GM12878 (cell line): ENCODE data around the gene NOD2. TPM values are rescaled to one million over a fixed set of nuclear protein-coding genes. Genes with fewer than 3 reads are reported as not detected.
A peak's percentile ranks its signal among the peaks of the same experiment; 100 is the strongest.

Source experiments
- CREB1 ChIP-seq: IDR thresholded peaks from 2 replicates; pipeline ENCODE4 v1.6.1; 2012; ENCODE audit warnings: low read depth, mild to moderate bottlenecking, inconsistent platforms
- EED ChIP-seq: sonication (generic); IDR thresholded peaks from 2 replicates; pipeline ENCODE4 v1.6.1; 2016; ENCODE audit warnings: antibody characterized with exemption, low read depth
- EP300 ChIP-seq, 2 experiments: fragments of 150-350 bp in 1 of 2; IDR thresholded peaks; 2 replicates each; pipeline ENCODE4 v1.6.1; 2011 to 2012; ENCODE audit warnings: low read depth in 2 of 2, low read length in 2 of 2, borderline replicate concordance in 1 of 2, improper control_type of control experiment in 1 of 2, inconsistent platforms in 1 of 2; ENCODE audit not compliant: control insufficient read depth in 1 of 2
- FOS ChIP-seq: IDR thresholded peaks from 3 replicates; pipeline ENCODE4 v1.6.1; 2011; ENCODE audit warnings: borderline replicate concordance; ENCODE audit not compliant: insufficient read length; ENCODE audit errors: extremely low read depth
- HDAC2 ChIP-seq: fragments of 200-600 bp; sonication (generic); IDR thresholded peaks from 2 replicates; pipeline ENCODE4 v1.6.1; 2017
- IKZF2 ChIP-seq, 2 experiments: fragments of 450-650 bp; IDR thresholded peaks; 2 replicates each; pipeline ENCODE4 v1.6.1; 2017; ENCODE audit warnings: mild to moderate bottlenecking in 2 of 2, moderate library complexity in 2 of 2
- MEF2A ChIP-seq: IDR thresholded peaks from 2 replicates; pipeline ENCODE4 v1.6.1; 2011; ENCODE audit warnings: low read depth, mild to moderate bottlenecking, low read length, moderate library complexity; ENCODE audit not compliant: insufficient read depth
- MEF2B ChIP-seq: fragments of 450-650 bp; IDR thresholded peaks from 2 replicates; pipeline ENCODE4 v1.6.1; 2018; ENCODE audit warnings: mild to moderate bottlenecking, moderate library complexity; ENCODE audit not compliant: partially characterized antibody, poor library complexity, severe bottlenecking
- MTA3 ChIP-seq: IDR thresholded peaks from 2 replicates; pipeline ENCODE4 v1.6.1; 2012; ENCODE audit warnings: low read length, inconsistent platforms, borderline replicate concordance
- NR2C1 ChIP-seq: fragments of 450-650 bp; IDR thresholded peaks from 2 replicates; pipeline ENCODE4 v1.6.1; 2017; ENCODE audit warnings: antibody characterized with exemption, mild to moderate bottlenecking, moderate library complexity
- NR2F1 ChIP-seq: fragments of 450-650 bp; conservative IDR thresholded peaks from 2 replicates; pipeline ENCODE4 v1.6.1; 2017; ENCODE audit warnings: mild to moderate bottlenecking
- POLR2A ChIP-seq: IDR thresholded peaks from 2 replicates; pipeline ENCODE4 v1.6.1; 2011; ENCODE audit warnings: low read depth, mild to moderate bottlenecking, low read length
- POU2F2 ChIP-seq: IDR thresholded peaks from 3 replicates; pipeline ENCODE4 v1.6.1; 2011; ENCODE audit warnings: low read depth, mild to moderate bottlenecking, low read length, borderline replicate concordance
- RAD51 ChIP-seq: fragments of 450-650 bp; IDR thresholded peaks from 2 replicates; pipeline ENCODE4 v1.6.1; 2016; ENCODE audit warnings: moderate library complexity, mild to moderate bottlenecking, inconsistent platforms
- RBBP5 ChIP-seq: fragments of 200-600 bp; sonication (generic); conservative IDR thresholded peaks from 2 replicates; pipeline ENCODE4 v1.6.1; 2016
- SUZ12 ChIP-seq: fragments of 200-600 bp; sonication (generic); IDR thresholded peaks from one replicate; pipeline ENCODE4 v1.6.1; 2018; ENCODE audit warnings: antibody characterized with exemption, mild to moderate bottlenecking; ENCODE audit not compliant: unreplicated experiment
- TARDBP ChIP-seq: IDR thresholded peaks from 2 replicates; pipeline ENCODE4 v1.6.1; 2016; ENCODE audit warnings: borderline replicate concordance
- ZNF622 ChIP-seq: fragments of 450-650 bp; IDR thresholded peaks from 2 replicates; pipeline ENCODE4 v1.6.1; 2017; ENCODE audit warnings: mild to moderate bottlenecking, inconsistent platforms
- polyA plus RNA-seq, 11 experiments: library from polyadenylated mRNA; depleted of rRNA in 4 of 11; unstranded in 6 of 11; stranded (reverse) in 5 of 11; fragments of >200 nt; fragmentation: Nextera tagmentation in 4 of 11; fragmentation: Illumina TruSeq in 1 of 11; extraction: Ambion mirVana in 4 of 11; extraction: Trizol in 1 of 11; gene quantifications; 1 replicate in 1 of 11; 2 replicates in 10 of 11; pipeline versions ENCODE4 v1.2.1 to v1.2.3, GENCODE V29; 2011 to 2016; ENCODE audit warnings: inconsistent platforms in 2 of 11, missing spikeins in 2 of 11, low read depth in 1 of 11
- total RNA-seq, 4 experiments: library from RNA; depleted of rRNA in 3 of 4; stranded (reverse); fragments of >200 nt in 3 of 4; fragmentation: Illumina TruSeq in 1 of 4; extraction: Trizol in 1 of 4; gene quantifications; 2 replicates each; pipeline versions ENCODE4 v1.2.1 to v1.2.3, GENCODE V29; 2013 to 2021
- TF ChIP-seq, protein P1 (sequence below): IDR thresholded peaks from 2 replicates; pipeline ENCODE4 v1.6.1; 2012; ENCODE audit warnings: mild to moderate bottlenecking, low read depth, low read length
- TF ChIP-seq, protein P2 (sequence below): IDR thresholded peaks from 2 replicates; pipeline ENCODE4 v1.6.1; 2011; ENCODE audit warnings: borderline replicate concordance, low read depth, mild to moderate bottlenecking, moderate library complexity, mixed read lengths, low read length; ENCODE audit not compliant: insufficient read depth; ENCODE audit errors: extremely low read length
- TF ChIP-seq, protein P3 (sequence below): fragments of 450-650 bp; conservative IDR thresholded peaks from 2 replicates; pipeline ENCODE4 v1.6.1; 2017; ENCODE audit warnings: mild to moderate bottlenecking, moderate library complexity
- TF ChIP-seq, protein P4 (sequence below): fragments of 450-650 bp; IDR thresholded peaks from 2 replicates; pipeline ENCODE4 v1.6.1; 2014; ENCODE audit warnings: mild to moderate bottlenecking
- TF ChIP-seq, protein P5 (sequence below): IDR thresholded peaks from 2 replicates; pipeline ENCODE4 v1.6.1; 2012; ENCODE audit warnings: low read length, inconsistent platforms

Gene NOD2
- total and polyA plus RNA-seq, 10 of the 15 experiments (the other 5 are each of a cell fraction or from before 2014, with no cell fraction given) = 1.0 to 18.6 (median 6.7) TPM

DNA sequence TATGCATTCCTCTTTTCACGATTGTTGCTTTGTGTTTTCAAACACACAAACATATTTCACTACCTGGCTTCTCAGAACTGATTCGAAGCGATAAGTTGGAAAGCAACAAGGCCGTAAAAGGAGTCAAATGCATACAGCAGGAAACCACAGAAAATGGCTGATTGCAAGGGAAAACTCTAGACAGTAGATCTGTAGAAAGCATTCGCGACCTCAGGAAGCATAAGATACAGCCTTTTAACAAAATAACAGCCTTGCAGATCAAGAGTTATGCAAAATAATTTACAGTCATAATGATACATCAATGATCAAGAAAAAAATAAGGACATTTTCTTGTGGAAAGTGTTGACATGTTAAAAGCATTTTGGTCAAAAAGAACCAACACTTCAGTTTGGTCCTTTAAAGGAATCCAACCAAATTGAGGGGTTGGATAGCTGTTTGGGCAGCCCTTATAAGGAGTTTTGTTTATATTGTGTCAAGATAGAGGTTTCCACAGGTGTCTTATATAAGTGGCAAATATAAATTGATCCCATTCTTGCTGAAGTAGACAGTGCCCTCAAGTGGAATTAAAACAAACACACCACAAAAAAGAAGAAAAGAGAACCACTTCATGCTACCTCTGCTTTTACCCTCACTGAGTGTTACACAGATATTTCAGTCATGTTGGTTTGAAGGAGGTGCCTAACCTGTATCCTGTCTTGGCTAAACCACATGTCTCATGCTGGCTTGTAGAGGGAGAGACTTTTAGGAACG is 54.0 kb downstream of the NOD2 start (continued):
- no peak for TF ChIP-seq POLR2A
- no peak for TF ChIP-seq TARDBP
- TF ChIP-seq EP300 (IDR thresholded peaks at IDR 0.05; ENCODE audit: borderline replicate concordance in 1 of 2, control insufficient read depth in 1 of 2, low read depth in 2 of 2, low read length in 2 of 2) = no peak
- TF ChIP-seq FOS = no peak
- TF ChIP-seq, protein P1, sequence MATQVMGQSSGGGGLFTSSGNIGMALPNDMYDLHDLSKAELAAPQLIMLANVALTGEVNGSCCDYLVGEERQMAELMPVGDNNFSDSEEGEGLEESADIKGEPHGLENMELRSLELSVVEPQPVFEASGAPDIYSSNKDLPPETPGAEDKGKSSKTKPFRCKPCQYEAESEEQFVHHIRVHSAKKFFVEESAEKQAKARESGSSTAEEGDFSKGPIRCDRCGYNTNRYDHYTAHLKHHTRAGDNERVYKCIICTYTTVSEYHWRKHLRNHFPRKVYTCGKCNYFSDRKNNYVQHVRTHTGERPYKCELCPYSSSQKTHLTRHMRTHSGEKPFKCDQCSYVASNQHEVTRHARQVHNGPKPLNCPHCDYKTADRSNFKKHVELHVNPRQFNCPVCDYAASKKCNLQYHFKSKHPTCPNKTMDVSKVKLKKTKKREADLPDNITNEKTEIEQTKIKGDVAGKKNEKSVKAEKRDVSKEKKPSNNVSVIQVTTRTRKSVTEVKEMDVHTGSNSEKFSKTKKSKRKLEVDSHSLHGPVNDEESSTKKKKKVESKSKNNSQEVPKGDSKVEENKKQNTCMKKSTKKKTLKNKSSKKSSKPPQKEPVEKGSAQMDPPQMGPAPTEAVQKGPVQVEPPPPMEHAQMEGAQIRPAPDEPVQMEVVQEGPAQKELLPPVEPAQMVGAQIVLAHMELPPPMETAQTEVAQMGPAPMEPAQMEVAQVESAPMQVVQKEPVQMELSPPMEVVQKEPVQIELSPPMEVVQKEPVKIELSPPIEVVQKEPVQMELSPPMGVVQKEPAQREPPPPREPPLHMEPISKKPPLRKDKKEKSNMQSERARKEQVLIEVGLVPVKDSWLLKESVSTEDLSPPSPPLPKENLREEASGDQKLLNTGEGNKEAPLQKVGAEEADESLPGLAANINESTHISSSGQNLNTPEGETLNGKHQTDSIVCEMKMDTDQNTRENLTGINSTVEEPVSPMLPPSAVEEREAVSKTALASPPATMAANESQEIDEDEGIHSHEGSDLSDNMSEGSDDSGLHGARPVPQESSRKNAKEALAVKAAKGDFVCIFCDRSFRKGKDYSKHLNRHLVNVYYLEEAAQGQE = no peak
- no peak for TF ChIP-seq HDAC2
- TF ChIP-seq SUZ12 = no peak
- TF ChIP-seq, protein P2, sequence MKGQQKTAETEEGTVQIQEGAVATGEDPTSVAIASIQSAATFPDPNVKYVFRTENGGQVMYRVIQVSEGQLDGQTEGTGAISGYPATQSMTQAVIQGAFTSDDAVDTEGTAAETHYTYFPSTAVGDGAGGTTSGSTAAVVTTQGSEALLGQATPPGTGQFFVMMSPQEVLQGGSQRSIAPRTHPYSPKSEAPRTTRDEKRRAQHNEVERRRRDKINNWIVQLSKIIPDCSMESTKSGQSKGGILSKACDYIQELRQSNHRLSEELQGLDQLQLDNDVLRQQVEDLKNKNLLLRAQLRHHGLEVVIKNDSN = no peak
- no peak for TF ChIP-seq NR2C1
- no peak for TF ChIP-seq MEF2B
- no peak for TF ChIP-seq EED
- TF ChIP-seq RBBP5 = no peak
- TF ChIP-seq IKZF2 (IDR thresholded peaks at IDR 0.05) = no peak
- TF ChIP-seq RAD51 = no peak
- TF ChIP-seq, protein P3, sequence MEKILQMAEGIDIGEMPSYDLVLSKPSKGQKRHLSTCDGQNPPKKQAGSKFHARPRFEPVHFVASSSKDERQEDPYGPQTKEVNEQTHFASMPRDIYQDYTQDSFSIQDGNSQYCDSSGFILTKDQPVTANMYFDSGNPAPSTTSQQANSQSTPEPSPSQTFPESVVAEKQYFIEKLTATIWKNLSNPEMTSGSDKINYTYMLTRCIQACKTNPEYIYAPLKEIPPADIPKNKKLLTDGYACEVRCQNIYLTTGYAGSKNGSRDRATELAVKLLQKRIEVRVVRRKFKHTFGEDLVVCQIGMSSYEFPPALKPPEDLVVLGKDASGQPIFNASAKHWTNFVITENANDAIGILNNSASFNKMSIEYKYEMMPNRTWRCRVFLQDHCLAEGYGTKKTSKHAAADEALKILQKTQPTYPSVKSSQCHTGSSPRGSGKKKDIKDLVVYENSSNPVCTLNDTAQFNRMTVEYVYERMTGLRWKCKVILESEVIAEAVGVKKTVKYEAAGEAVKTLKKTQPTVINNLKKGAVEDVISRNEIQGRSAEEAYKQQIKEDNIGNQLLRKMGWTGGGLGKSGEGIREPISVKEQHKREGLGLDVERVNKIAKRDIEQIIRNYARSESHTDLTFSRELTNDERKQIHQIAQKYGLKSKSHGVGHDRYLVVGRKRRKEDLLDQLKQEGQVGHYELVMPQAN = no peak
- no peak for TF ChIP-seq CREB1
- TF ChIP-seq, protein P4, sequence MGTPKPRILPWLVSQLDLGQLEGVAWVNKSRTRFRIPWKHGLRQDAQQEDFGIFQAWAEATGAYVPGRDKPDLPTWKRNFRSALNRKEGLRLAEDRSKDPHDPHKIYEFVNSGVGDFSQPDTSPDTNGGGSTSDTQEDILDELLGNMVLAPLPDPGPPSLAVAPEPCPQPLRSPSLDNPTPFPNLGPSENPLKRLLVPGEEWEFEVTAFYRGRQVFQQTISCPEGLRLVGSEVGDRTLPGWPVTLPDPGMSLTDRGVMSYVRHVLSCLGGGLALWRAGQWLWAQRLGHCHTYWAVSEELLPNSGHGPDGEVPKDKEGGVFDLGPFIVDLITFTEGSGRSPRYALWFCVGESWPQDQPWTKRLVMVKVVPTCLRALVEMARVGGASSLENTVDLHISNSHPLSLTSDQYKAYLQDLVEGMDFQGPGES = no peak
- TF ChIP-seq POU2F2 = peak; percentile 62; the same call in 1 of the 3 replicates
- no peak for TF ChIP-seq MTA3
- no peak for TF ChIP-seq NR2F1
- no peak for TF ChIP-seq ZNF622
- no peak for TF ChIP-seq MEF2A
- TF ChIP-seq, protein P5, sequence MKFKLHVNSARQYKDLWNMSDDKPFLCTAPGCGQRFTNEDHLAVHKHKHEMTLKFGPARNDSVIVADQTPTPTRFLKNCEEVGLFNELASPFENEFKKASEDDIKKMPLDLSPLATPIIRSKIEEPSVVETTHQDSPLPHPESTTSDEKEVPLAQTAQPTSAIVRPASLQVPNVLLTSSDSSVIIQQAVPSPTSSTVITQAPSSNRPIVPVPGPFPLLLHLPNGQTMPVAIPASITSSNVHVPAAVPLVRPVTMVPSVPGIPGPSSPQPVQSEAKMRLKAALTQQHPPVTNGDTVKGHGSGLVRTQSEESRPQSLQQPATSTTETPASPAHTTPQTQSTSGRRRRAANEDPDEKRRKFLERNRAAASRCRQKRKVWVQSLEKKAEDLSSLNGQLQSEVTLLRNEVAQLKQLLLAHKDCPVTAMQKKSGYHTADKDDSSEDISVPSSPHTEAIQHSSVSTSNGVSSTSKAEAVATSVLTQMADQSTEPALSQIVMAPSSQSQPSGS = peak; percentile 43; the same call in 1 of the 2 replicates
